Measurements from ENCODE around the gene C1orf94.
"Not testable (repeated sequence)": the region's sequence is repeated elsewhere in the genome, so short reads cannot be mapped to it uniquely, and the experiment has no call there.

Gene C1orf94

DNA sequence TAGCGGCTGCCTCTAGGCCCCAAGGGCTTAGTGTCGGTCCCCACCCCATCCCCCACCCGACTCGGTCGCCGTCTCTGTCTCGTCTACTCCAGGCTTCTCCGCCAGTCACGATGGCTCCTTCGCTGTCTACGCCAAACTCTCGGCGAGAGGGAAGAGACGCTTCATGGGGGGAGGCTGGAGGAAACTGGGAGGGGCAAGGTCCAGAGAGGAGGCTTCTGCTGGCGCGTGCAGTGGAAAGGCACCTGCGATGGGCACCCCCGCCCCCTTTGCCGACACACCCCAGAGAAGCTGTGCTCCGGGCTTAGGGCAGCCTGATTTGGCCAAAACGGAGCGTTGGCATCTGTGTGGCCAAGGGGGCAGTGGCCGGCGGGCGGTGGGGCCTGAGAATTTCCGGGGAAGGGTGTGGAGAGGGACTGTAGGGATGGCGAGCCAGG lies 10.5 kb upstream of the C1orf94 start:
- H3K9ac ChIP-seq (ENCODE audit: low read length), result no peak overlapping the region
- H3K4me3 ChIP-seq (ENCODE audit: low read length), result peak overlapping the region; percentile 65
- H3K4me1 ChIP-seq (ENCODE audit: control insufficient read depth, insufficient read depth, low read length), result peaks cover 29% of the 10 kb centered on the region
- DNase-seq (ENCODE audit: low read depth), result no peak
- H3K27me3 ChIP-seq (replicated peaks; ENCODE audit: control insufficient read depth, insufficient read depth, low read length), result peaks cover 11% of the 10 kb centered on the region
- no peaks in the 10 kb centered on the region for H3K9me3 ChIP-seq (ENCODE audit: control insufficient read depth, low read length)
- H3K36me3 ChIP-seq (ENCODE audit: control insufficient read depth, insufficient read depth, low read length, severe bottlenecking), result no peaks in the 10 kb centered on the region

DNA sequence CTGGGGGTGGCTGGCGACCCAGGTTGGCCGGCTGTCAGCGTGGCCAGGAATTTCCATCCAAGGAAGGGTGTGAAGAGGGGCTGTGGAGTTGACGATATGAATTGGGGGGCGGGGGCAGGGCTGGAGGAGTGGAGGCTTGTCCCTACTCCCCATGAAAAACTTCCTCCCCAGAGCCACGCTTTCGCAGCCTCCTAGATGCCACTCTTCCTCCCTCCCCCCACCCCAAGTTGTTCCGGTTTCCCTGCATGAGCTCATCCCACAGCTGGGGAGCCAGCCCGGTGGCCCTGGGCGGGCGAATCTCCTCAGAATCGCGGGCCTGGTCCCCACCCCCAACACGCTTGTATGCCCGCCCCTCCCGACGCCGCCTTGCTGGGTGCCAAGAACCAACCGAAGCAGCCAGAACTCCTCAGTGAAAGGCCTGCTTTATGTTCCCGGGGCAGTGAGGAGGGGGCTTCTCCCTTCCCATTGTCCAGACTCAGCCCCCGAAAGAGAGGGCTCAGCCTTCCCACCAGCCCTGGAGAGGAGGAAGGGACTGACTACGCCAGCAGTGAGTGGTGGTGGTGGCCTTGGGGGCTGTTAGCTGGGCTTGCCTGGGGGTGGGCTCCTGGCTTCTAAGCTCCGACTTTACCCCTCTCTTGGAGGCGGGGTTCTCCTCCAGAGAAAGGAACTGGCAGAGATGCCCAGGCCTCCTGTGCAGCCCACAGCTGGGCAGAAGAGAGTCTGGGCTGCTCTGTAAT lies 9.9 kb upstream of the C1orf94 start:
- Histone ChIP-seq H3K9me3 (ENCODE audit: control insufficient read depth, low read length) (no peaks in the 10 kb centered on the region), H3K36me3 (ENCODE audit: control insufficient read depth, insufficient read depth, low read length, severe bottlenecking) (no peaks in the 10 kb centered on the region), H3K27me3 (replicated peaks; ENCODE audit: control insufficient read depth, insufficient read depth, low read length) (peaks cover 14% of the 10 kb centered on the region), H3K9ac (ENCODE audit: low read length) (no peak overlapping the region), H3K4me3 (ENCODE audit: low read length) (peak overlapping the region; percentile 65), H3K4me1 (ENCODE audit: control insufficient read depth, insufficient read depth, low read length) (peaks cover 24% of the 10 kb centered on the region)
- no peak for DNase-seq (ENCODE audit: low read depth)

DNA sequence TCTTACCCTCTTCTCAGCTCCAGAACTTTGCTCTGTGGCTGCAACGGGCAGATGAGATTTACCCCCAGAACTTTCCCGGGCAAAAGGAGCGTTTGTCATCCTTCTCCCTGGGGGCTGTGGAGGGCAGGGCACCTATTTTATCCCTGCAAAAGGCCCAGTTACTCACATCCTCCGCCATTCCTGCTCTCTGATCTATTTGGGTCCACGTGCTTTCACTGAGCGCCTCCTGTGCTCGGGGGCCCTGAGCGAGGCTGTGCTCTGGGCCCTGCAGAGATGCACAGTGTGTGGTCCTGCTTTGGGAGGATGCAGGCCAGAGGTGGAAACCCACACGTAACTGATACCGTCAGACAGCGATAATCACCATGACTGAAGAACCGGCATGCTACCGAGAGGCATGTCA lies 9.3 kb upstream of the C1orf94 start:
- DNase-seq (ENCODE audit: low read depth), result no peak
- no peak overlapping the region for H3K9ac ChIP-seq (ENCODE audit: low read length)
- H3K4me3 ChIP-seq (ENCODE audit: low read length), result no peak overlapping the region
- no peaks in the 10 kb centered on the region for H3K9me3 ChIP-seq (ENCODE audit: control insufficient read depth, low read length)
- H3K36me3 ChIP-seq (ENCODE audit: control insufficient read depth, insufficient read depth, low read length, severe bottlenecking), result no peaks in the 10 kb centered on the region
- peaks cover 24% of the 10 kb centered on the region for H3K4me1 ChIP-seq (ENCODE audit: control insufficient read depth, insufficient read depth, low read length)
- peaks cover 17% of the 10 kb centered on the region for H3K27me3 ChIP-seq (replicated peaks; ENCODE audit: control insufficient read depth, insufficient read depth, low read length)

- no peaks in the 10 kb centered on the region for H3K9me3 ChIP-seq (ENCODE audit: control insufficient read depth, low read length)
- no peaks in the 10 kb centered on the region for H3K36me3 ChIP-seq (ENCODE audit: control insufficient read depth, insufficient read depth, low read length, severe bottlenecking)
- H3K4me1 ChIP-seq (ENCODE audit: control insufficient read depth, insufficient read depth, low read length), result no peaks in the 10 kb centered on the region
- no peak overlapping the region for H3K4me3 ChIP-seq (ENCODE audit: low read length)
- no peak overlapping the region for H3K9ac ChIP-seq (ENCODE audit: low read length)
- H3K27me3 ChIP-seq (replicated peaks; ENCODE audit: control insufficient read depth, insufficient read depth, low read length), result peaks cover 66% of the 10 kb centered on the region
- DNase-seq (ENCODE audit: low read depth), result no peak
These were observed 963 bp upstream of the C1orf94 start for GRCh38 chr1:34175744-34176143.

DNA sequence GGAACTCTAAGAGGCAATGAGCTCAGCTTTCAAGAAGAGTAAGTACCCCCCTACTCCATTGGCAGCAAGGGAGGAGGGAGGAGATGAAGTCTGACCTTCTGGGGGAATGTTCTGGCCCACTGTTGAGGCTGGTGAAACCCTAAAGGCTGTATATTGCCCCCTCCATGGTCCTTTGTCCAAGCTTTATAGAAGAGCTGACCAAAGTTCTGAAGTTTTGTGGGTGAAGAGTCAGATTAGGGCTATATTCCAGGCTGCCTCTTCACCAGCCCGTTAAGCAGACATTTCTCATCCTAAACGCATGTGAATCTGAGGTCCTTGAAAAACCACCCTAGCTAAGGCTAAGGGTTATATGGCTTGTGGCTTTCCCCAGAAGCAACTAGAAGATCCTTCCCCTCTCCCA lies 1.4 kb downstream of the C1orf94 start:
- Histone ChIP-seq H3K9me3 (ENCODE audit: control insufficient read depth, low read length) (no peaks in the 10 kb centered on the region), H3K27me3 (replicated peaks; ENCODE audit: control insufficient read depth, insufficient read depth, low read length) (peaks cover 67% of the 10 kb centered on the region), H3K9ac (ENCODE audit: low read length) (no peak overlapping the region), H3K4me1 (ENCODE audit: control insufficient read depth, insufficient read depth, low read length) (no peaks in the 10 kb centered on the region), H3K36me3 (ENCODE audit: control insufficient read depth, insufficient read depth, low read length, severe bottlenecking) (no peaks in the 10 kb centered on the region), H3K4me3 (ENCODE audit: low read length) (no peak overlapping the region)
- no peak for DNase-seq (ENCODE audit: low read depth)

GRCh38 chr1:34183381-34183780 lies 6.7 kb downstream of the C1orf94 start:
- not testable (repeated sequence) for H3K4me1 ChIP-seq (ENCODE audit: control insufficient read depth, insufficient read depth, low read length); H3K4me3 ChIP-seq (ENCODE audit: low read length); H3K9me3 ChIP-seq (ENCODE audit: control insufficient read depth, low read length); H3K9ac ChIP-seq (ENCODE audit: low read length); H3K36me3 ChIP-seq (ENCODE audit: control insufficient read depth, insufficient read depth, low read length, severe bottlenecking); DNase-seq (ENCODE audit: low read depth)
- H3K27me3 ChIP-seq (replicated peaks; ENCODE audit: control insufficient read depth, insufficient read depth, low read length), result peaks cover 64% of the 10 kb centered on the region

DNA sequence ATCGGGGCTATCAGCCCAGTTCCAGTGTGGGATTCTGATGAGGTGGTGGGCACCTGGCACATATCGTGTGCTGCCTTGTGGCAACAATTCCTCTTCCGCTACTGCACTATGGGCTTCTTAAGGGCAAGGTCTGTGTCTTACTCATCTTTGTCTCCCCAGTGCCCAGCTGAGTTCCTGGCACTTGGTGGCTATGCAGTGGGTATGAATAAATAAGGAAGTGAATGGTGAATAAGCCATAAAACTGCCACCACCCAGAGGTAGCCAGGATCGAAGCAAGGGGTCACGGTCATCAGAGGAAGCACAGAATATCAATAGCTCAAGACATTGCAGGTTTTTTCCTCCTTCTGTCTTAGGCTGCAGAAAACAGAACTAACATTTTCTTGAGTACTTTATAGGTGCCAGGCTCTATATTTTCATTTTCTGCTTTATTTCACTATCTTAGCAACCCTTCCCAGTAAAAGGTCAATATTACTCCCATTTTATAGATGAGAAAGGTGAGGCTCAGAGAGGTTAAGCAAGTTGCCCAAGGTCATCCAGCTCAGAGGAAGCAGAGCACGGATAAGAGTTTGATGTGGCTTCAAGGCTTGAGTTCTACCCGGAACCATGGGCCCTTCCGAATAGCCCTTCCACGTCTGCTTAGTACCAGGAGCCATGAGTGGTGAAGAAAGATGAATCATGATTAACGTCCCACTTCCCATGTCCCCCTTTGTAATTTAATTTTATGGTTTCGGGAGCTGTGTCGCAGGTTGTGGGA lies 10.2 kb downstream of the C1orf94 start:
- Histone ChIP-seq H3K9ac (ENCODE audit: low read length) (no peak overlapping the region), H3K9me3 (ENCODE audit: control insufficient read depth, low read length) (peaks cover 18% of the 10 kb centered on the region), H3K36me3 (ENCODE audit: control insufficient read depth, insufficient read depth, low read length, severe bottlenecking) (no peaks in the 10 kb centered on the region), H3K27me3 (replicated peaks; ENCODE audit: control insufficient read depth, insufficient read depth, low read length) (peaks cover 53% of the 10 kb centered on the region), H3K4me3 (ENCODE audit: low read length) (no peak overlapping the region), H3K4me1 (ENCODE audit: control insufficient read depth, insufficient read depth, low read length) (no peaks in the 10 kb centered on the region)
- no peak for DNase-seq (ENCODE audit: low read depth)

GRCh38 chr1:34188418-34188817 lies 11.7 kb downstream of the C1orf94 start:
- Histone ChIP-seq H3K36me3 (ENCODE audit: control insufficient read depth, insufficient read depth, low read length, severe bottlenecking) (no peaks in the 10 kb centered on the region), H3K4me1 (ENCODE audit: control insufficient read depth, insufficient read depth, low read length) (no peaks in the 10 kb centered on the region), H3K4me3 (ENCODE audit: low read length) (no peak overlapping the region), H3K9me3 (ENCODE audit: control insufficient read depth, low read length) (peaks cover 18% of the 10 kb centered on the region), H3K27me3 (replicated peaks; ENCODE audit: control insufficient read depth, insufficient read depth, low read length) (peaks cover 42% of the 10 kb centered on the region), H3K9ac (ENCODE audit: low read length) (no peak overlapping the region)
- DNase-seq (ENCODE audit: low read depth), result no peak

DNA sequence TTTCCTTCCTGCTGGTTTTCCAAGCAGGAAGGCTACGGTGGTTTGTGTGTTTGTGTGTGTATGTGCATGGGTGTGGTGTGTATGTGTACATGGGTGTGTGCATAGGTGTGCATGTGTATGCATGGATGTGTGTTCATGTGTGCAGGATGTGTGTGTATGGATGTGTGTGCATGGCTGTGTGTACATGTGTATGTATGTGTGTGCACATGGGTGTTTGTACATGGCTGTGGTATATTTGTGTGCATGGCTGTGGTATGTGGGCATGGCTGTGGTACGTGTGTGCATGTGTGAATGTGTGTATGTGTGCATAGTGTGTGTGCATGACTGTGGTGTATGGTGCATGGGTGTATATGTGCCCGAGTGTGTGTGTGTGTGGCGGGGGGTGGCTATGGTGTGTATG lies 12.3 kb downstream of the C1orf94 start:
- no peak overlapping the region for H3K4me3 ChIP-seq (ENCODE audit: low read length)
- no peak overlapping the region for H3K9ac ChIP-seq (ENCODE audit: low read length)
- no peak for DNase-seq (ENCODE audit: low read depth)
- H3K36me3 ChIP-seq (ENCODE audit: control insufficient read depth, insufficient read depth, low read length, severe bottlenecking), result no peaks in the 10 kb centered on the region
- peaks cover 42% of the 10 kb centered on the region for H3K27me3 ChIP-seq (replicated peaks; ENCODE audit: control insufficient read depth, insufficient read depth, low read length)
- H3K9me3 ChIP-seq (ENCODE audit: control insufficient read depth, low read length), result peaks cover 18% of the 10 kb centered on the region
- H3K4me1 ChIP-seq (ENCODE audit: control insufficient read depth, insufficient read depth, low read length), result no peaks in the 10 kb centered on the region

- Histone ChIP-seq H3K4me1 (ENCODE audit: control insufficient read depth, insufficient read depth, low read length) (no peaks in the 10 kb centered on the region), H3K27me3 (replicated peaks; ENCODE audit: control insufficient read depth, insufficient read depth, low read length) (peaks cover 42% of the 10 kb centered on the region), H3K9me3 (ENCODE audit: control insufficient read depth, low read length) (peaks cover 18% of the 10 kb centered on the region), H3K36me3 (ENCODE audit: control insufficient read depth, insufficient read depth, low read length, severe bottlenecking) (no peaks in the 10 kb centered on the region), H3K9ac (ENCODE audit: low read length) (no peak overlapping the region), H3K4me3 (ENCODE audit: low read length) (no peak overlapping the region)
- DNase-seq (ENCODE audit: low read depth), result no peak
These were observed 14.0 kb downstream of the C1orf94 start for GRCh38 chr1:34190692-34191091.

GRCh38 chr1:34192621-34193020 lies 15.9 kb downstream of the C1orf94 start:
- H3K4me3 ChIP-seq (ENCODE audit: low read length), result no peak overlapping the region
- no peaks in the 10 kb centered on the region for H3K36me3 ChIP-seq (ENCODE audit: control insufficient read depth, insufficient read depth, low read length, severe bottlenecking)
- DNase-seq (ENCODE audit: low read depth), result no peak
- H3K4me1 ChIP-seq (ENCODE audit: control insufficient read depth, insufficient read depth, low read length), result no peaks in the 10 kb centered on the region
- peaks cover 18% of the 10 kb centered on the region for H3K9me3 ChIP-seq (ENCODE audit: control insufficient read depth, low read length)
- peaks cover 34% of the 10 kb centered on the region for H3K27me3 ChIP-seq (replicated peaks; ENCODE audit: control insufficient read depth, insufficient read depth, low read length)
- no peak overlapping the region for H3K9ac ChIP-seq (ENCODE audit: low read length)
